A549 (cell line): ENCODE data around the gene VPS29.

Experiments
- CBX2 ChIP-seq: fragments of 200-600 bp; sonication (generic); IDR thresholded peaks from 2 replicates; pipeline ENCODE4 v1.6.1; 2016; ENCODE audit warnings: low read depth, mild to moderate bottlenecking, borderline replicate concordance
- CBX8 ChIP-seq: fragments of 200-600 bp; sonication (generic); IDR thresholded peaks from 2 replicates; pipeline ENCODE4 v1.6.1; 2016
- CTCF ChIP-seq: fragments of >200 bp; sonication (Bioruptor Twin); formaldehyde crosslinking; IDR thresholded peaks from 3 replicates; pipeline ENCODE4 v1.5.1; 2016
- EHF ChIP-seq: fragments of 250-450 bp; sonication (Bioruptor Pico); IDR thresholded peaks from 2 replicates; pipeline ENCODE4 v1.5.0; 2020; ENCODE audit warnings: mild to moderate bottlenecking
- ESRRA ChIP-seq: fragments of 150-350 bp; IDR thresholded peaks from 2 replicates; pipeline ENCODE4 v1.6.1; 2014; ENCODE audit warnings: mild to moderate bottlenecking, low read length, borderline replicate concordance
- MAX ChIP-seq: IDR thresholded peaks from 2 replicates; pipeline ENCODE4 v1.6.1; 2012
- RARB ChIP-seq: fragments of 250-450 bp; sonication (Bioruptor Pico); IDR thresholded peaks from 2 replicates; pipeline ENCODE4 v1.8.0; 2021; ENCODE audit warnings: mild to moderate bottlenecking, moderate library complexity
- REST ChIP-seq: fragments of 200-600 bp; sonication (generic); IDR thresholded peaks from 2 replicates; pipeline ENCODE4 v1.6.1; 2016; ENCODE audit warnings: antibody characterized with exemption, mild to moderate bottlenecking, moderate library complexity
- RFX5 ChIP-seq: fragments of 450-650 bp; IDR thresholded peaks from 2 replicates; pipeline ENCODE4 v1.7.1; 2014; ENCODE audit warnings: antibody characterized with exemption, mild to moderate bottlenecking, moderate library complexity
- RNF2 ChIP-seq: fragments of 200-600 bp; sonication (generic); IDR thresholded peaks from 2 replicates; pipeline ENCODE4 v1.6.1; 2016; ENCODE audit warnings: low read depth, mild to moderate bottlenecking, antibody characterized with exemption, moderate library complexity, borderline replicate concordance

- TF ChIP-seq EHF (no peak), CTCF (no peak), REST (no peak), ESRRA (no peak), RNF2 (no peak), MAX (no peak), CBX2 (no peak), RFX5 (no peak), RARB (CRISPR knock-in tag) (no peak), CBX8 (no peak)
These were observed 12.5 kb upstream of the VPS29 start for GRCh38 chr12:110514363-110514762.
